Activated T-cell treated with anti-CD3 and anti-CD28 coated beads, Interleukin-2, amount 50 U/mL, for 72 hours (primary cell): ENCODE results near the gene CES2. TPM values are rescaled to one million over a fixed set of nuclear protein-coding genes. Genes with fewer than 3 reads are reported as not detected.
A peak's percentile ranks its signal among the peaks of the same experiment; 100 is the strongest.

Source experiments
- ATAC-seq, 2 donors: fragments of 150-1000 bp; cut with Tn5 transposase; replicated peaks in 1 of 2; 2 replicates each; pipeline ENCODE4 v1.10.0; 2021; ENCODE audit warnings: moderate library complexity in 2 of 2, mild to moderate bottlenecking in 1 of 2
- DNase-seq, 2 donors: peaks; one replicate each; pipeline ENCODE4 v3.0.0; 2021 to 2022; ENCODE audit warnings: mixed read lengths in 1 of 2
- H3K27ac Mint-ChIP-seq: one replicate; pipeline ENCODE4 v1.8.0; 2022; ENCODE audit warnings: mild to moderate bottlenecking, moderate library complexity, mixed read lengths
- H3K27me3 Mint-ChIP-seq: one replicate; pipeline ENCODE4 v1.8.0; 2022; ENCODE audit warnings: low read depth, mixed read lengths
- H3K36me3 Mint-ChIP-seq, 2 donors: one replicate each; pipeline ENCODE4 v1.8.0; 2022; ENCODE audit warnings: mixed read lengths in 2 of 2, mild to moderate bottlenecking in 1 of 2; ENCODE audit not compliant: insufficient read depth in 2 of 2
- H3K4me1 Mint-ChIP-seq: one replicate; pipeline ENCODE4 v1.8.0; 2022; ENCODE audit warnings: low read depth, mixed read lengths
- H3K4me3 Mint-ChIP-seq, 2 donors: one replicate each; pipeline ENCODE4 v1.8.0; 2022; ENCODE audit warnings: mild to moderate bottlenecking in 2 of 2, mixed read lengths in 2 of 2, moderate library complexity in 2 of 2
- H3K9me3 Mint-ChIP-seq, 2 donors: one replicate each; pipeline ENCODE4 v1.8.0; 2022; ENCODE audit warnings: mixed read lengths in 2 of 2
- total RNA-seq, 2 donors: library from RNA; stranded (reverse); gene quantifications; one replicate each; pipeline ENCODE4 v1.2.3, GENCODE V29; 2022

CES2 gene
- total RNA-seq, 2 donors from 2014 or later: 28.7 to 33.3 TPM

GRCh38 chr16:66906916-66907836, 28.1 kb upstream of the CES2 start:
- no peak overlapping the region for H3K27ac Mint-ChIP-seq
- ATAC-seq: no peak
- H3K27me3 Mint-ChIP-seq: no peaks in the 10 kb centered on the region
- no peak overlapping the region for H3K4me3 Mint-ChIP-seq
- H3K36me3 Mint-ChIP-seq: no peaks in the 10 kb centered on the region
- no peaks in the 10 kb centered on the region for H3K9me3 Mint-ChIP-seq
- H3K4me1 Mint-ChIP-seq: peaks cover 11% of the 10 kb centered on the region
- no peak for DNase-seq

GRCh38 chr16:66908116-66908515, 27.2 kb upstream of the CES2 start:
- no peak for ATAC-seq
- no peak overlapping the region for H3K27ac Mint-ChIP-seq

DNA sequence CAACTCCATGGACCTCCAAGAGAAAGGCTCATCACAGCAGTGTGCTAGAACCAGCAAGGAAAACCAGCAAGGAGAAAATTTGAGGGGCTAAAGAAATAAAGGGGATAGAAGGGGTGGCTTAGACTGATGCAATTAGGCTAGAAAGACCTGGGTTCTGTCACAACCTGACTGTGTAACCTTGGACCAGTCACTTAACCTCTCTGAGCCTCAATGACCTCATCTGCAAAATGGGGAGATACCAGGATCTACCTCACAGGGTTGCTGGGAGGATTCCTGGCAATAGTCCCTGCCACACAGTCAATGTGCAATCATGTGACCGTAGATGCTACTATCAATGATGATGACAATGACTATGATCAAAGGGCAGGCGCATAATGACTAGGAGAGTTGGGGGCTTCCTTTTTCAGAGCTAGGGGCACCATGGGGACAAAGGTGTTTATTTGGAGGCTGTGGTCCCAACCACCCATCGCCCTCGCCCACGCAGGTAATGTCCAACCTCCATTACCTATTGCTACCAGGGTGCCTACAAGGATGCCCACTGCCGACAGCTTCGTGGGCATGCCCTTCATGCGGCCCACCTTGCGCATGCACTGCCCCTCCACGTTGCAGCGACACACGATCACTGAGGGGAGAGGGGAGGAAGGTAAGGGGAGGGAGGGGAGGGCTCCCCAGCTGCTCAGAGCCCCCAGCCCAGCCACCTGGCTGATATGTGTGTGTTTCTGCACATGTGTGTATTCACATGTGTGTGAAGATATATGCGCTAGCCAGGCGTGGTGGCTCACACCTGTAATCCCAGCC, 26.4 kb upstream of the CES2 start:
- no peak overlapping the region for H3K27ac Mint-ChIP-seq
- peaks cover 11% of the 10 kb centered on the region for H3K4me1 Mint-ChIP-seq
- H3K36me3 Mint-ChIP-seq: no peaks in the 10 kb centered on the region
- no peaks in the 10 kb centered on the region for H3K9me3 Mint-ChIP-seq
- H3K4me3 Mint-ChIP-seq: no peak overlapping the region
- ATAC-seq (no peak), DNase-seq (no peak)
- H3K27me3 Mint-ChIP-seq: no peaks in the 10 kb centered on the region

More at GRCh38 chr16:66908116-66908515, 27.2 kb upstream of the CES2 start:
- no peak overlapping the region for H3K4me3 Mint-ChIP-seq
- no peak for DNase-seq
- peaks cover 11% of the 10 kb centered on the region for H3K4me1 Mint-ChIP-seq
- H3K36me3 Mint-ChIP-seq: no peaks in the 10 kb centered on the region
- H3K9me3 Mint-ChIP-seq: no peaks in the 10 kb centered on the region
- no peaks in the 10 kb centered on the region for H3K27me3 Mint-ChIP-seq

GRCh38 chr16:66910175-66910940, 25.0 kb upstream of the CES2 start:
- Mint-ChIP-seq H3K27me3 (no peaks in the 10 kb centered on the region), H3K36me3 (no peaks in the 10 kb centered on the region), H3K9me3 (no peaks in the 10 kb centered on the region), H3K4me3 (no peak overlapping the region), H3K27ac (no peak overlapping the region), H3K4me1 (peaks cover 11% of the 10 kb centered on the region)
- peak in 1 of 2 donors; percentile 2 for ATAC-seq
- no peak for DNase-seq

- no peak for DNase-seq
- Mint-ChIP-seq H3K4me1 (peaks cover 5% of the 10 kb centered on the region), H3K27ac (no peak overlapping the region), H3K4me3 (no peak overlapping the region), H3K27me3 (no peaks in the 10 kb centered on the region), H3K36me3 (no peaks in the 10 kb centered on the region), H3K9me3 (no peaks in the 10 kb centered on the region)
- peak in 1 of 2 donors; percentile 13 for ATAC-seq
Observed at GRCh38 chr16:66911112-66911511, 24.2 kb upstream of the CES2 start.

DNA sequence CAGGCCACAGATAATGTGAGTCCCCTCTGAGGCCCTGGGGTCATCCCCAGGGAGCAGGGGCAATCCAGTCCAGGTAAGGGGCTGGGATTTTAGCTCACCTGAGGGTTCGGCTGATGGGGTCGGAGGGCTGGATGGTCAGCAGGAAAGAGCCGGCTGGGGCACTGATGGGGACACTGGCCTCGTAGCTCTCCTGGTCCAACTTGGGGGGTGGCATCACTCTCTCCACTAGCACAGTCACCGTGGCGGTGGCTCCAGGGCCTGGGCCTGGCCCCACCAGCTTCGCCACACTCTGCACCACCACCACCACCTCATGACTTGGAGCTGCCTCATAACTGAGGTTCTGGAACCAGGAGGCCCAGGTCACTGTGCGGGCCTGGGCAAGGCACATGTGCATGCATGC, 23.5 kb upstream of the CES2 start:
- Mint-ChIP-seq H3K4me1 (no peaks in the 10 kb centered on the region), H3K27me3 (no peaks in the 10 kb centered on the region), H3K4me3 (no peak overlapping the region), H3K36me3 (no peaks in the 10 kb centered on the region), H3K9me3 (no peaks in the 10 kb centered on the region), H3K27ac (no peak overlapping the region)
- DNase-seq (no peak), ATAC-seq (no peak)

DNA sequence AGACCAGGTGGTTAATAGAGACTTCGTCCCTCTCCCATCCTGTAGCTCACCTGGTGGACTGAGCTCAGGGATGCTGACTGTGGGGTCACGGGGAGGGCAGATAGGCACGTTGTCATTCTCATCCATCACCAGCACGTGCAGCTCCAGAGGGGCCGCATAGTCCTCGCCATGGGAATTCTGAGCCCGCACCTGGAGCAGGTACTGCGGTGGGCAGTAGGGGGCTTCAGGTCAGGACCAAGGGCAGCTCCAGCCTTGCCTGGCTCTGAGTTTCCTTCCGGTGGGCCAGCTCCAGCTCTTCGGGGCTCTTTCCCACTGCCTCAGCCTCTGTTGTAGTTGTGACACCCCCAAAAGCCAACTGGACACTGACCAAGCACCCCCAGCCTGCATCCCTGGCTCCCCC, 22.2 kb upstream of the CES2 start:
- Mint-ChIP-seq H3K36me3 (no peaks in the 10 kb centered on the region), H3K27ac (no peak overlapping the region), H3K9me3 (no peaks in the 10 kb centered on the region), H3K4me1 (no peaks in the 10 kb centered on the region), H3K4me3 (no peak overlapping the region), H3K27me3 (no peaks in the 10 kb centered on the region)
- ATAC-seq: no peak
- no peak for DNase-seq

- Mint-ChIP-seq H3K36me3 (no peaks in the 10 kb centered on the region), H3K27me3 (no peaks in the 10 kb centered on the region), H3K27ac (no peak overlapping the region), H3K4me1 (no peaks in the 10 kb centered on the region), H3K9me3 (no peaks in the 10 kb centered on the region), H3K4me3 (no peak overlapping the region)
- ATAC-seq: no peak
- DNase-seq: no peak
Observed at GRCh38 chr16:66913711-66914110, 21.6 kb upstream of the CES2 start.

- Mint-ChIP-seq H3K4me3 (no peak overlapping the region), H3K27me3 (no peaks in the 10 kb centered on the region), H3K36me3 (no peaks in the 10 kb centered on the region), H3K9me3 (no peaks in the 10 kb centered on the region), H3K4me1 (no peaks in the 10 kb centered on the region), H3K27ac (no peak overlapping the region)
- ATAC-seq: no peak
- no peak for DNase-seq
Observed at GRCh38 chr16:66914541-66914940, 20.8 kb upstream of the CES2 start.

DNA sequence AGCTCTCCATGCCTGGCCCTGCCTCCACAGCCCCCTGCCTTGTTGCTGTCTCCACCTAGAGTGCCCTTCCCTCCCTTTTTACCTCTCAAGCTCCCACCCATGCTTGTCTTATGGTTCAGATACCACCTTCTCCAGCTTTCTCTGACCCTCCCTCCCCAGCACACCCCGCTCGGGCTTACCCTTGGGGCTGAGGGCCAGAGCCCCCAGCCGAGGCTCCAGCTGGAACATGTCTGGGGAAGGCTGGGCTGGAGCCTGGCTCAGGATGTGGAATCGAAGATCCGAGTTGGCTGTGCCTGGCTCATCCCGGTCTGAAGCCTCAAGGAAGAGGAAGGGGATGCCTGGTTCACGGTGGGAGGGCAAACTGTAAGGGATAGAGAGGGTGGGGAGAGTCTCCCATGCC, 20.3 kb upstream of the CES2 start:
- Mint-ChIP-seq H3K27me3 (no peaks in the 10 kb centered on the region), H3K4me3 (no peak overlapping the region), H3K9me3 (no peaks in the 10 kb centered on the region), H3K4me1 (no peaks in the 10 kb centered on the region), H3K27ac (no peak overlapping the region), H3K36me3 (no peaks in the 10 kb centered on the region)
- DNase-seq (no peak), ATAC-seq (no peak)

GRCh38 chr16:66916518-66916917, 18.8 kb upstream of the CES2 start:
- DNase-seq: no peak
- Mint-ChIP-seq H3K27ac (no peak overlapping the region), H3K4me1 (no peaks in the 10 kb centered on the region), H3K36me3 (no peaks in the 10 kb centered on the region), H3K9me3 (no peaks in the 10 kb centered on the region), H3K27me3 (no peaks in the 10 kb centered on the region), H3K4me3 (no peak overlapping the region)
- ATAC-seq: no peak

DNA sequence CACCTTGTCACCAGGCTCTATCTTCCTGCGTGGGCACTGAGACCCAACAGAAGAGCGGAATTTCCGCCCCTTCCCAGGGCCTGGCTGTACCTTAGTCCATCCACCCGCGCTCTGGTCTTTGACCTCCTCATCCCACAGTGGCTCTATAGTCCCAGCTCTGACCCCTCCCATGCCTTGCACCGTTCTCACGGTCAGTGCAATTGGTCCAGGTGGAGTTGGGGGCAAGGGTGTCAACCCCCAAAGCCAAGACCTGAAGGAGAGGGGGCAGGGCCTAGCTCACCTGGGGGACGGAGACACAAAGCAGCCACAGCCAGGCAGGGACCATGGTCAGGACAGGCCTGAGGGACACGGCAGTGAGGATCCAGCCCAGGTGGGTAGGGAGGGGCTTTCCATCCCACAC, 17.6 kb upstream of the CES2 start:
- no peaks in the 10 kb centered on the region for H3K4me1 Mint-ChIP-seq
- ATAC-seq: no peak

DNA sequence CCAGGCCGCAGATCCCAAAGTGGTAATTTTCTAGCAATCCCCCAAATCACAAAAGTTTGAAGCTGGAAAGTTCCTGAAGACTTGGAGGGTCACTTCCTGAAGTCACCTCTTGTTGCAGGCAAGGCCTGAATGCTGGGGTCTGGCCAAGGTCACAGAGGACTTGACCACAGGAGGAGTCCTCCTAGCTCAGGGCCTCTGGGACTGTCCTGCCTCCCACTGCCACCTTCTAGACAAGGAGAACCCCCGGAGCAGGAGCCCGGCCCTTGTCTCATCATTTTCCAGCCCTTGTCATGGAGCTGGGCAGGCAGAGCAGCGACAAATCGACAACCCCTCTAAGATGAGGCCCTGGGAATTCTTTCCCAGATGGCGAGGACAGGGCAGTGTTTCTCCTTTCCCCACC, 17.0 kb upstream of the CES2 start:
- H3K4me3 Mint-ChIP-seq: no peak overlapping the region
- H3K36me3 Mint-ChIP-seq: no peaks in the 10 kb centered on the region
- H3K27me3 Mint-ChIP-seq: peaks cover 5% of the 10 kb centered on the region
- H3K4me1 Mint-ChIP-seq: no peaks in the 10 kb centered on the region
- ATAC-seq: no peak
- H3K27ac Mint-ChIP-seq: no peak overlapping the region
- no peak for DNase-seq
- H3K9me3 Mint-ChIP-seq: no peaks in the 10 kb centered on the region

More for the DNA sequence above, 17.6 kb upstream of the CES2 start:
- no peak for DNase-seq
- Mint-ChIP-seq H3K27me3 (no peaks in the 10 kb centered on the region), H3K36me3 (no peaks in the 10 kb centered on the region), H3K27ac (no peak overlapping the region), H3K9me3 (no peaks in the 10 kb centered on the region), H3K4me3 (no peak overlapping the region)
